NCI-H2029 (cell line): ENCODE measurements around the gene C2orf76.

Experiments used
- DNase-seq: peaks from one replicate; lab custom pipeline; 2025; lab: John Stamatoyannopoulos, UW

C2orf76 gene

DNA sequence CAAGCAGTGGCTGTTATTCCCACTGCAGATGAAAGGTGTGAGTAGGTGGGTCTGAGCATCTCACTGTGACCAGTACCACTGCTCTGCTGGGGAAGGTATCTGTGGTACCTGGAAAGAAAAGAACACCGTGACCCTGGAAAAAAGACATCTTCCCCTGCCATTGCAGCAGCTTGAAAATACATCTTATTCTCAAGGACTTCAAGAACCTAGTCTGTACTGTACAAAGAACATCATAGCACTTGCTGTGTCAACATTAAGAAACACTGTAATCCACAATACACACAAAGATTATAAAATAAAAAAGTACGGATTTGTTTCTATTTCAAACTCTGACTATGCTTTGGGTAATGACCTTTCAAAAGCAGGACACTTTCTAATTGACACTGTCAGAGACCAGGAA is 28.9 kb downstream of the C2orf76 start:
- no peak for DNase-seq

DNA sequence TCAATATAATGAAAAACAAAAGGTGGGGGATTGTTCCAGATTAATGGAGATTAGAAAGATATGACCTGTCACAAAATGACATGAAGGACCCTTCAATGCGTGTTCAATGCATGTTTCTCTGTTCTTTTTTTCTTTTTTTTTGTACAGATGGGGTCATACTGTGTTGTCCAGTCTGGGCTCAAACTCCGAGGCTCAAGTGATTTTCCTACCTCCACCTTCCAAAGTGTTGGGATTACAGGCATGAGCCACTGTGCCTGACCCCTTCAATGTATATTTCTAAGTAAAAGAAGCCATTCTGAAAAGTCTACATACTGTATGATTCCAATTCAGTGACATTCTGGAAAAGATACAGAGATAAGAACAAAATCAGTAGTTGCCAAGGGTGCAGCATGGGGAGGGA is 32.8 kb downstream of the C2orf76 start:
- DNase-seq = no peak

DNA sequence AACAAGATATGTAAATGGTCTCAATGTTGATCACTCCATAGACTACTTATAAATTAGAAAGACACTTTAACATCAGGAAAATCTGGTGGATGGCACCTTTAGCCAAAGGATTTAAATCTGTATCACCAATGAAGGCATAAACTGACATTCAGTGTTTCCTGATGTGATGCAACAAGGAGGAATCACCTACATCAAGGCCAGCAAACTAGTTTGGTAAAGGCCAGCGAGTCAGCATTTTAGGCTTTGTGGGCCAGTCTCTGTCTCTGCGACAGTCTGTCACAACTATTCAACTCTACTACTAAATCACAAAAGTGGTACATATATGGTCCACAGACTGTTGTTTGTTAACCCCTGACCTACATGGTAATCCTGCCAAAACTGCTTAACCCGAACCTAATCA is 33.3 kb downstream of the C2orf76 start:
- DNase-seq = no peak

DNA sequence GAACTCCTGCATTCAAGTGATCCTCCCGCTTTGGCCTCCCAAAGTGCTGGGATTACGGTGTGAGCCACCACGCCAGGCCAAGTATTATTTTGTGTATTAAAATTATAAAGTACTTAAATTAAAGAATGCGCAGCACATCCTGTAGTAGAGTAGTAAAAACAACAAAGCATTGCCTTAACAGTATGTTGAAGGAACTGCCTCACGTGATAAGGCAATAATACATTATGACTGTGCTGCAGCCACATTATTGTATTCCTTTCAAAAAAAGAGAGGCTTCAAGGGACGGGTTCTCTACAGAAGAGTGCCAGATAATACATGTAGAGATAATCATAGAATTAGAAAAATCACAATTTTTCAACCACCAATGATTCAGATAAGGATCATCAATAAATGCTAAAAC is 33.7 kb downstream of the C2orf76 start:
- no peak for DNase-seq

DNA sequence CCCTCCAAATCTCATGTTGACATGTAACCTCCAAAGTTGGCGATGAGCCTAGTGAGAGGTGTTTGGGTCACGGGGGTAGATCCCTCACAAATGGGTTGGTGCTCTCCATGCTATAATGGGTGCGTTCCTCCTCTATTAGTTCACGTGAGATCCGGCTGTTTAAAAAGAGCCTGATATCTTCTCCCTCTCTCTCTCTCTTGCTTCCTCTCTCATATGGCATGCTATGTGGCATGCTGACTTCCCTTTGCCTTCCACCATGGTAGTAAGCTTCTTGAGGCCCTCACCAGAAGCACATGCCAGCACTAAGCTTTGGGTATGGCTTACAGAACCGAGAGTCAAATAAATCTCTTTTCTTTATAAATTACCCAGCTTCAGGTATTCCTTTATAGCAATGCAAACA is 39.2 kb downstream of the C2orf76 start:
- DNase-seq = no peak

DNA sequence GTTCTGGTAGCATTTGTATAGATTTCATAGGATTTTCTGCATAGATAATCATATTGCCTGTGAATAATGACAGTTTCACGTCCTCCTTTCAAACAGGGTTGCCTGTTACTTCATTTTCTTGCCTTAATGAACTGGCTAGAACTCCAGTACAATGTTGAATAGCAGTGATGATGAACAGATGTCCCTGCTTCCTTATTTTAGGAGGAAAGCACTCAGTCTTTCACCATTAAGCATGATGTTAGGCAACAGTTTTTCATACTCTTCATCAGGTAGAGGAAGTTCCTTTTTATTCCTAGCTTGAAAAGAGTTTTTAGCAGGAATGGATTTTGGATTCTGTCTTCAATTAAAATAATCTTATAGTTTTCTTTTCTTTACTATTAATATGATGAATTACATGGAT is 39.7 kb downstream of the C2orf76 start:
- DNase-seq = no peak

DNA sequence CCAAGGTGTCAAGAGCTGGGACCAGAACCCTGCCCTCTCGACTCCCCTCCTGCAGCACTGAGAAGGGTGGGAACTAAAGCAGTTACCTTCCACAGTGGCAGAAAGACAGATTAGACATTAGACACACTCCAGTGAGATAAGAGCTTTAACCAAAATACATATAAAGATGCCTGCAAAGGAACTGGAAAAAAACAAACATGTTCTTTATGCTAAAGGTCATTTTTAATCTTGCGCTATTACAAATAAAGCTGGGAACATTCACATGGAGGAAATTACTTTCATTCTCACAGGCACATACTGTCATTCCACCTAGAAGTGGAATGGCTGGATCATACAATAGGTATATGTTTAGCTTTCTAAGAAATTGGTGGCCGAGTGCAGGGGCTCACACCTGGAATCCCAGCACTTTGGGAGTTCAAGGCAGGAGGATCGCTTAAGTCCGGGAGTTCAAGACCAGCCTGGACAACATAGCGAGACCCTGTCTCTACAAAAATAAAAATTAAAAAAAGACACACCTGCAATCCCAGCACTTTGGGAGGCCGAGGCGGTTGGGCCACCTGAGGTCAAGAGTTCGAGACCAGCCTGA is 41.9 kb downstream of the C2orf76 start:
- DNase-seq = no peak

DNA sequence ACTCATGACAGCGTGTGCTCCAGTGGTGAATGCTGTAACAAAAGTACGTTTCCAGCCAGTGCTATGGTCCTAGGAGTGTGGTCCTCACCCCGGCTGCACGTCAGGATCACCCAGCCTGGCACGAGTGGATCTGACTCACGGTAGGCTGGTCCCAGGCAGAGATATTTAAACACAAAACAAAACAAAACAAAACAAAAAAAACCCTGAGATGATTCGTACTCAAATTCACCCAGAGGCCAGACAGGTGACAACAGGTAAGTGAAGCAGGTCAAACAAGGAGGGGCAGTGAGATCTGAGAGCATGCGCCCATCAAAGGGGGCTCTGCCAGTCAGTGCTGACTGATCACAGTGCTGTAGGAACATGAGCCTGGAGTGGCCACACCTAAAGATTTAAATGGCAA is 43.2 kb downstream of the C2orf76 start:
- DNase-seq = no peak

DNA sequence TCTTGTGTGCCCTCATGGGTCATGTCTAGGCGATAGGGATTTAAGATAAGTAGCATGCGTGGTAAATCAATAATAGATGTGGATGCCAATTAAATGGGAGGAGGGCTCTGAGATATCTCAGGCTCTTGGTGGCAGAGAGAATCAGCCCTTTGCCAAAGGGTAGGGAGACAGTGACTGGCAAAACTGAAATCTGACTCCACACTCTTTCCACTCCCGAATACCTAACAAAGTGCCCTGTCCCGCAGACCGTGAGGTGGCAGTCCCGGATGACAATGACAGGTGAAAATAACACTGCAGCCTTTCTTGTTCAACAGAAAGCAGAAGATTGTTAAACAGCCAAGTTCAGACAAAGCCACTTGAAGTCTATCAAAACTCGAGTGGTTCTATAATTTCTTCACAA is 47.0 kb downstream of the C2orf76 start:
- no peak for DNase-seq

DNA sequence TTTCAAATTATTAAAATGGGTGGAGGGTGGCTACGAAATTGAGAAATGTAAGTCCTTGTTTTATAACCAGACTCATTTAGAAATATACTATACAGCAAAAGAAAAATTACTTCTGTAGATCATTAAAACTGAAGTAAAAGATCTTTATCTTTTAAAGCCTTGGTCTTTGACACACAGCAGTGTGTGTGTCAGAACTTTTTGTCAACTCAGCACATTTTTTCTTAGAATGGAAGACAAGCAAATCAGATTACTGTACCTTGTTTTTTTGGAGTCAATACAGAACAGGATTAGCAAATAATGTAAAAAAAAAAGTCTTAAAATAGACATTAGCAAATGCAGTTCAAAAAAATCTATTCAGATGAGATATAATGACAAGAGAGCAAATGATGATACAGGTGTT is 49.1 kb downstream of the C2orf76 start:
- no peak for DNase-seq

DNA sequence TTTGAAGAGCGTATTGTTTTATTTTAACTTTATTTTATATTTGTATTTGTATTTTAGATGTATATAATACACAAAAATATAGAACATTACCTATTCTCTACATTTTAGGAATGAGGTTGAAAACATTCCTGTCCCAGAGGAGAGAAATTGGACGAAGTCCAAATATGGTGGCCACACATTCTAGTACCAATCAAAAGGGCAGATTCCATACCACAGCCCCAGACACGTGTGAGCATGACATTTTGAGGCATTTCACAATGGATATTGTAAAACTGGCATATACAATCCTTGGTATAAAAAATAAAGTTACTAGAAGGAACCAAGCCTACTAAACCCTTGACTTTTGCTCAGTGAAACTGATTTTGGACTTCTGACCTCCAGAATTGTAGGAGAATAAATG is 50.6 kb downstream of the C2orf76 start:
- DNase-seq = no peak

DNA sequence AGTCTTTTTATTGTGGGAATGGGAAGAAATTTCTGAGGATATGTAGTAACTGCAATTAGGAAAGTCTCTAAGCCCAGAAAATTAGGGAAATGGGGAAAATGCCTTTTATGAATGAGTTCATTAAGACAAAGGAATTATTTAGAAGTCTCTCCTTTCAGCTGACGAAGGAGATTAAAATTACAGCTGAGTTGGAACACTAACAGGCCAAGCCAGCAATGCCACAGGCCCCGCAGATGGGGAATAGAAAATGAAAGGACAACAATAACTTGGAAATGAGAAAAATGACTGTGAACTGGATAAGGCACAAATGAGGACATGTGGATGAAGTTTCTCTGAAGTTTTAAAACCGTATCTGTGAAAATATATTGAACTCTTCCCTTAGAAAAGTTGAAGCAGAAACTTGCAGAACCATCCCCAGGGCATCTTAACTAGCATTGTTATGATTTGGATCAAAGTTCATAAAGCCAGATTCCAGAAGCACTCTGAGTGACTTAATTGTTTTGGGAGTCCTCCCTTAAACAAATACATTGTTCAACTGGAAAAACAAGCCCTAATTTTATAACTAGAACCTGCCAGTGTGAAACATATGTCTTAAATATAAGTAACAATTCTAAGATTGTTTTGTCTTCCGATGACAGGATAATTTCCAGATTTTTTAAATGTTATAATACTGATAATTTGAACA is 51.3 kb downstream of the C2orf76 start:
- DNase-seq = no peak

DNA sequence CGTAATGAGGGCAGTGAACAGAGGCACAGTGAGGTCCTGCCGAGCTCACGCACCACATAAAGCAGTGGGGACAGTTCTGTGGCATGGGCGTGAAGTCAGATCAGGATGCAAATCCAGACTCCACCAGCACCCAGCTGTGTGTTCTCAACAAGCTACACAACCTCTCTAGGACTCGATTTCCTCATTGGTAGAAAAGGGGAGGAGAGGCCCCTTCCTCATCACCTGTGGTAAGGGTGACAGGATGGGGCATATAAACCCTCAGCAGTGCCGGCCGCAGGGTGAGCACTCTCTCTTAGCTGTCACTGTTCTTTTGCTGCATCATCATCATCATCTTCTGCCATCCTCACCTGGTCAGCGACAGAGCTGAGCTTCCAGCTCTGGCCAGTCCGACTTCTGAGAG is 54.8 kb downstream of the C2orf76 start:
- DNase-seq = no peak

DNA sequence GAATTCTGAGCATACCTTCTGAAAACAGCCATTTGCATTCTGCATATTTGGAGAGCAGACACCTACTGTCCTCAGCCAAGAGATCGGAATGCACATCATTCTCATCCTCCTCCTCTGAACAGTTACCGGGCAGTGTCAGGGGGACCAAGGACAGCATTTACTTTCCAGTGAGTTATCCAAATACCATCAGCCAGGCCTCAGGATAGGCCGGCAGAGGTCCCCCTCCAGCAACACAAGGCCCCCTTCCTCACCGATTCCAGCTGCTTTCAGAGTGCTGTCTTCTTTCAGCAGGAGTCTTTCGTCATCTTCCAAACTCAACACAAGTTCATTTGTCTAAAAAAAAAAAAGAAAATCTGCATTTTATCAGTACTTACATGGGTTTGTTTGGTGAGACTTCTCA is 55.3 kb downstream of the C2orf76 start:
- DNase-seq = no peak

DNA sequence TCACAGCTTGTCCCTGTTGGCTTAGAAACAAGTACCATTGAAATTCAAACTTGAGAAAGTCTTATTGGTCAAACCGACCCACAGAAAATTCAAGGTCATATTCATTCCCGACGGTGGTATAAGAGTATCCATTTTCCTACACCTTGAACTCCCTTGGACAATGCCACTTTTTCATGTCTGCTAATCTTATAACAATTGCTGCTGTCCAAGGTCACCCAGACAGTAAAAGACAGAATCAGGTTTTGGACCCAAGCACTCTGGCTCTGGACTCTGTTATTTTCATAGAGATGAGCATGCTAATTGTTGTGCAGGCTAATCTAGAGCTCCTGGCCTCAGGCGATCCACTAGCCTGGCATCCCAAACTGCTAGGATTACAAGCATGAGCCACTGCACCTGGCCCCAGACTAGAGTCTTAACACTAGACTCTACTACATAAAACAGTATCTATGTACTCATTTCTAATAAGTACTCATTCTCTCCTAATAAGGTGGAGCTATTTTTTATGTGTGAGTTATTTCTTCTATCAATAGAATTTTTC is 57.8 kb downstream of the C2orf76 start:
- no peak for DNase-seq

DNA sequence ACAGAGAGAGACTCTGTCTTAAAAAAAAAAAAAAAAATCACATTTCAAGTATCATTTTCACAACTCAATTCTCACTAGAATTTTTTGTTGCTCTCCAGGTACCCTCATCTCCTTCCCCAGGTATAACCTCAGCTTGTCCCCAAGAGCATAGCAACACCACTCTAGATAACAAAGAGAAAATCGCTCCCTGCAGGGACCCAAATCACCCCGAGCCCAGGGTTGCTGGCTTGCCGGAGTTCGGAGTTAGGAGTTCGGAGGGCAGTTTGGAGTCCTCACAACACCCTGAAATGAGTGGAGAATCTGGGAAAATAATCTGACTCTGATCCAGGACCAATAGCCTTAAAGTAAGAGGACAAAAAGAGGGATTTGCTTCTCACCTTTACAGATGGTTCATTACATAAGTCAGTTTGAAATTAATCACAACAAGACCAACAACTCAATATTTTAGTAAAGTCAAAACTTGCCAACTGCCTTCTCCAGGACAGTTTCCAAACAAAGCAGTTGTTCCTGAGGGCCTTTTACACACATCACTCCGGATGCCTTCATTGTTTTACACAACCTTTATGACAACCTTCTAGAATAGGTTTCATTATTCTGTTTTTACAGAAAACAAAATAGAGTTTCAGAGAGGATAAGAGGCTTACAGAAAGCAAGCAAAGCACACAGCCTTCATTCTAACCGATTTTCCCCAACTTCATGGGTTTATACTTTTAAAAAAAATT is 59.1 kb downstream of the C2orf76 start:
- DNase-seq = no peak

DNA sequence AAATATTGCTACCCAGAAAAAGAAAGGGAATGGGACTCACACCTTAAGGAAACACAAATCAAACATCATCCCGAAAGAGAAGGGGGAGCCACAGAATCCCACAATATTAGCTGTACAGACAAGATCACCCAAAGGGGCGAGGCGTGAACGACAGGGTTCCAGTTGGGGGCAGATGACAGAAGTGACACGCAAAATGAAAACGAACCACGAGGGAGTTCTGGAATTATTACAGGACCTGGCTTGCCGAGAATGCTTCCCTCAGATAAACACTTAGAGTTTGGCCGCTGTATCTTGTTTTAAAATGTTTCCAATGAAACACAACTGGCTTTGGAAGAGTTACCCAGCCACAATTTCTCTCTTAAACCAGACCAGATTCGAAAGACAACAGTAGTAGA is 60.4 kb downstream of the C2orf76 start:
- DNase-seq = no peak

DNA sequence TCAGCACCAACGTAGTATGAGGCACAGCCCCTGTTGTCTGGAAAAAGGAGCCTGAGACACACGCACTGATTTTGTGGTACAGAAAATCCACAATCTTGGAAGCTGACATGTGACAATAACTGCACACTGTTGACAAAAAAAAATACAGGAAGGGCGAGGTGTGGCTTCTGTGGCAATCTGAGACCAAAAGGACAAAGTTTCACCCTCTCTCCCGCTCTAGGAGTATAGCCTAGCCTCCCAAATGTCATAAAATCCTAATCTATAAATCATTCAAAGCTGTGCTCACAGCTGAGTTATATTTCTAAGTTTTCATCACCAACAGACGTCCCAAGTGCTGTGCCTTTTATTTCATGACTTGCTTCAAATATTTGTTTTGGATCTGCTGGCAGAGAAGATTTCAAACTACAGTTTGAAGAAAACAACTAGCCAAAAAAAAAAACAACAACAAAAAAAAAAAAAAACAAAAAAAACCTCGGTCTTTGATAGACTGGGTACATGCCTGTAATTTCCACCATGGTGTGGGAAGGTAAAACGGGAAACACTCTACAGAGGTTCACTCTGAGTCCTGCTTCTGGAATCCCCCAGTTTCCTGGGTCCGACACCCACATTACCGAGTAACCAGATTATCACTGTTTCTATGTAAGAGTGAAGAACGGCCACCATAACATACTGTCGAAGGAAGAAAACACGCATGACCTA is 61.0 kb downstream of the C2orf76 start:
- no peak for DNase-seq

DNA sequence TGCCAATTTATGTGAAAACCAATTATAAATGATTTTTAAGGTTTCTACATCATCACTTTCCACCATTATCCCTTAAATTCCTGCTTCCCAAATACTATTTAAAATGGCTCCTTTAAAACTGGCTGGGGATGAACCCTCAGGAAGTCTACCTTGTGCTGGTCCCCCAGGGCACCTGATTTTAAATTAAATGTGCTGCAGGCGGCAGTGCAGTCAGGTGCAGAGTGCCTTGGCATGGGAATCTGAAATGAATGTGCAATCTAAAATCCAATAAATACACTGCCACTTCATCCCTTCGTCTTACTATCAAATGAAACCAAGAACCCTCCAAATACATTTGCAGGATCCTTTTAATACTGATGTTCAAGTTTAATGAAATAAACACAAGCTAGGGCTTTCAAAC is 61.8 kb downstream of the C2orf76 start:
- DNase-seq = no peak

DNA sequence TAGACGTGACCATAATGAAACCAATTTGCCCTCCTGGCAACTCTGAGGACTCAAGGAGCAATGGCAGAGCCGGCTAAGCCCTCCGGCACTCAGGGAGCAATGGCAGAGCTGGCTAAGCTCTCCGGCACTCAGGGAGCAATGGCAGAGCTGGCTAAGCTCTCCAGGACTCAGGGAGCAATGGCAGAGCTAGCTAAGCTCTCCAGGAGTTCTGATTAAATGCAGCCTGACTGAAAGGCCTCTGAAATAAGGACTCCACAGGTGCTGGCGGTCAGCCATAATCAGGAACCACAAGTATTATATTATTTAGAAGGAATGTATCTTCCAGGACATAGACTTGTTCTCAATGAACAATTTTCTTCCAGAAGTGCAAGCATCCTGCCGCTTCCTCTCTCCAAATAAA is 65.2 kb downstream of the C2orf76 start:
- no peak for DNase-seq

DNA sequence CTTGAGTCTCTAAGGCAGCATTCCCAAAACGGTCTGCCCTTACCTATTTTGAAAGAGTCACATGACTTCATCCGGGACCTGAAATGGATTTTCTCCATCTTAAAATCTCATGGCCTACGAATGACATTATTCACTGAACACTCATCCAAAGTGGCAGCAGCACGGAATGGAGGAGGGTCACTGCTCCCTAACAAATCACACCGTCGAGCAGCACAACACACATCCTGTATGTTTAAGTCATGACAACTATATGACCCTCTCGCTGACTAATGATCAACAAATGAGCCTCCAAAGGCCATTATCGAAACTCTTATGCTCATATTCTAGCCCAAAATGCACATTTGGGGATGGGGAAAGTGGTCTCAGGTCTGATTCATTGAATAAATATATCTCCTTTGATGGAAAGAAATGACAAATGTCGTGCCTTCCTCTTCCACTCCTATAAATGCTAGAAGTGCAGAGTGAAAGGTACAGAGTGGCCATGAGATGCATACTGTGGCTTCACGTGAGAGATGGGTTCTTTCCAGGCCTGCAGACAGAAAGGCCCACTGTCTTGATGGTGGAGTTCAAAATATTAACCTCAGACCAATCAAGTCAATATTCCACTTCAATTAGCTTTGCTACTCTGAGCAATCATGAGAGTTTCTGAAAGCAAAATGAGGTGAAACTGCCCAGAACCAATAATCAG is 70.8 kb downstream of the C2orf76 start:
- no peak for DNase-seq

DNA sequence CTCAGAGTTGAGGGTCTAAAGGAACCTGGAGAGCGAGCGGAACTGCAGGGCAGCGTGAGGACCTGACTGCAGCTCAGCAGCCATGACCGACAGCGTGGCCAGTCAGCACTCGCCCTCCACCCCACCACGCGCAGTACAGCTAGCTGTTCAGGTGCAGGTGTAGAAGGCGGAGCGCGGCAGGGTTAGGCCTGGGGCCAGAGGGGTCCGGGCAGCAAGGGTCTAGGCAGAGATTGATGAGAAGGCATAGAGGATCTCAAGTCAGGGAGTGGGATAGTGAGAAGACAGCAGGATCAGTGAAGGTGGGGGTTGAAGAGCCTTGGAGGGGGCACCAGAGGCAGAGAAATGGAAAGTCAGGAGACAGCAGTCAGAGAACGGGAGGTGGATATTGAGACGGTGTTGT is 72.0 kb downstream of the C2orf76 start:
- no peak for DNase-seq
